ENCODE measurements around the gene RAB33B.

DNA sequence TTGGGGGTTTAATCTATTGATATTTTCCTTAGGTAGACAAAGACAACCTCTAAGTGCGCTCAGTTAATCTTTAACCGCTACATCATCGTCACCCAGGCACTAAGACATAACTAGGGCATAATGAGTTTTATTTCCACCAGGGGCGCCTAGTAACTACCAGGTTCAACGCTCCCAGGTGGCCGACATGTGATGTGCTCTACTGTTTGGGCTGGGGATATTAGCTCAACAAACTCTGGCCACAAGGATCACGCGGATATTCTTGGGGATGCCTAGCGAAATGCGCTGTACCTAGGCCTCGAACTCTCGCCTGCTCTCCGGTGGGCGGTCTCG is 915 bp upstream of the RAB33B start:
- TF ChIP-seq, protein P1, sequence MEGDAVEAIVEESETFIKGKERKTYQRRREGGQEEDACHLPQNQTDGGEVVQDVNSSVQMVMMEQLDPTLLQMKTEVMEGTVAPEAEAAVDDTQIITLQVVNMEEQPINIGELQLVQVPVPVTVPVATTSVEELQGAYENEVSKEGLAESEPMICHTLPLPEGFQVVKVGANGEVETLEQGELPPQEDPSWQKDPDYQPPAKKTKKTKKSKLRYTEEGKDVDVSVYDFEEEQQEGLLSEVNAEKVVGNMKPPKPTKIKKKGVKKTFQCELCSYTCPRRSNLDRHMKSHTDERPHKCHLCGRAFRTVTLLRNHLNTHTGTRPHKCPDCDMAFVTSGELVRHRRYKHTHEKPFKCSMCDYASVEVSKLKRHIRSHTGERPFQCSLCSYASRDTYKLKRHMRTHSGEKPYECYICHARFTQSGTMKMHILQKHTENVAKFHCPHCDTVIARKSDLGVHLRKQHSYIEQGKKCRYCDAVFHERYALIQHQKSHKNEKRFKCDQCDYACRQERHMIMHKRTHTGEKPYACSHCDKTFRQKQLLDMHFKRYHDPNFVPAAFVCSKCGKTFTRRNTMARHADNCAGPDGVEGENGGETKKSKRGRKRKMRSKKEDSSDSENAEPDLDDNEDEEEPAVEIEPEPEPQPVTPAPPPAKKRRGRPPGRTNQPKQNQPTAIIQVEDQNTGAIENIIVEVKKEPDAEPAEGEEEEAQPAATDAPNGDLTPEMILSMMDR (IDR thresholded peaks at IDR 0.05): peak in 6 of 7 experiments; percentile 11 to 74 (median 62)
- no peak for TF ChIP-seq POLR2A (IDR thresholded peaks at IDR 0.05)
